Activated CD8-positive, alpha-beta T cell treated with anti-CD3 and anti-CD28 coated beads for 36 hours (primary cell): ENCODE results near the gene KCNK10. TPM values are rescaled to one million over a fixed set of nuclear protein-coding genes. Genes with fewer than 3 reads are reported as not detected.

Source experiments
- ATAC-seq: fragments of 200-7000 bp; cut with Tn5 transposase; one replicate; pipeline ENCODE4 v1.10.0; 2021; ENCODE audit warnings: mild to moderate bottlenecking, moderate library complexity
- CTCF ChIA-PET: fragments of 350-600 bp; sonication (Branson Sonifier 250); formaldehyde crosslinking; loops from one replicate; lab custom pipeline; 2021; ENCODE audit warnings: antibody characterized with exemption; lab: Charles Lee
- POLR2A ChIA-PET: fragments of 350-600 bp; sonication (Branson Sonifier 250); formaldehyde crosslinking; loops from one replicate; lab custom pipeline; 2021; ENCODE audit warnings: antibody characterized with exemption; lab: Charles Lee
- DNase-seq: peaks from one replicate; pipeline ENCODE4 v3.0.0-alpha.2; 2020
- H3K27ac Mint-ChIP-seq: one replicate; pipeline ENCODE4 v1.8.0; 2021; ENCODE audit warnings: mild to moderate bottlenecking, mixed read lengths
- H3K27me3 Mint-ChIP-seq: one replicate; pipeline ENCODE4 v1.8.0; 2021; ENCODE audit warnings: mixed read lengths
- H3K36me3 Mint-ChIP-seq: one replicate; pipeline ENCODE4 v1.8.0; 2021; ENCODE audit warnings: low read depth, mixed read lengths
- H3K4me1 Mint-ChIP-seq: one replicate; pipeline ENCODE4 v1.8.0; 2021; ENCODE audit warnings: low read depth, mixed read lengths
- H3K4me3 Mint-ChIP-seq: one replicate; pipeline ENCODE4 v1.8.0; 2021; ENCODE audit warnings: mild to moderate bottlenecking, moderate library complexity, mixed read lengths
- H3K9me3 Mint-ChIP-seq: one replicate; pipeline ENCODE4 v1.8.0; 2021; ENCODE audit warnings: mixed read lengths
- CTCF ChIP-seq: fragments of 200-600 bp; IDR thresholded peaks from one replicate; pipeline ENCODE4 v1.8.0; 2022; ENCODE audit warnings: antibody characterized with exemption, mild to moderate bottlenecking
- intact Hi-C: fragments of 100-400 bp; cut with micrococcal nuclease; formaldehyde crosslinking; loops from one replicate; pipeline ENCODE4 v1.10.0; 2022
- total RNA-seq, 2 experiments: library from RNA; stranded (reverse); gene quantifications; one replicate each; pipeline ENCODE4 v1.2.3, GENCODE V29; 2021

Gene KCNK10
- total RNA-seq, 2 experiments from 2014 or later: not detected

- no peaks in the 10 kb centered on the region for H3K36me3 Mint-ChIP-seq
- H3K27ac Mint-ChIP-seq: no peak overlapping the region
- peaks cover 3% of the 10 kb centered on the region for H3K4me1 Mint-ChIP-seq
- ChIA-PET CTCF (no interaction called here), POLR2A (no interaction called here)
- H3K9me3 Mint-ChIP-seq: no peaks in the 10 kb centered on the region
- intact Hi-C loops: no loop called here
- no peak for TF ChIP-seq CTCF
- H3K4me3 Mint-ChIP-seq: no peak overlapping the region
- peaks cover 45% of the 10 kb centered on the region for H3K27me3 Mint-ChIP-seq
- ATAC-seq (no peak), DNase-seq (no peak)
Observed at GRCh38 chr14:88325883-88326282, 2.8 kb upstream of the KCNK10 start.

GRCh38 chr14:88324930-88325329 is 1.9 kb upstream of the KCNK10 start:
- Mint-ChIP-seq H3K4me3 (no peak overlapping the region), H3K4me1 (peaks cover 3% of the 10 kb centered on the region), H3K27me3 (peaks cover 43% of the 10 kb centered on the region), H3K36me3 (no peaks in the 10 kb centered on the region), H3K27ac (no peak overlapping the region), H3K9me3 (no peaks in the 10 kb centered on the region)
- DNase-seq: no peak
- CTCF ChIA-PET: no interaction called here
- no peak for ATAC-seq
- POLR2A ChIA-PET: no interaction called here
- no peak for TF ChIP-seq CTCF
- intact Hi-C loops: no loop called here

DNA sequence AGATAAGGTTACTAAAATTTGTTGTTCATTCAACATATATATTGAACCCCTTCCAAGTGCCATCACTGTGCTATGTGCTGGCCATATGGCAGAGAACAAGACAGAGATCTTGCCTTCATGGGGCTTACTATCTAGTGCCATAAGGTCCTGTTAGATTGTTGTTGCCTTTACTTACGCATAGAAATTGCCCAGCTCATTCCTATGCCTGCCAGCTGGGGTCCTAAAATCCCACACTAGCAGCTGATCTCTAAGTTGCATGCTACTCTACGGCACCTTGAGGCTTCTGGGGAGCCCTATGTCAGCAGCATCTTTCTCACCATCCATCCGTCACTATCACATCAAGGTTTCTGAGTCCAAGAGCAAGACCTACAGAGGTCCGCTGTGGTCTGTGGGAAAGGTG is 1.4 kb upstream of the KCNK10 start:
- Mint-ChIP-seq H3K27me3 (peaks cover 43% of the 10 kb centered on the region), H3K27ac (no peak overlapping the region), H3K4me1 (peaks cover 3% of the 10 kb centered on the region), H3K4me3 (no peak overlapping the region), H3K9me3 (no peaks in the 10 kb centered on the region), H3K36me3 (no peaks in the 10 kb centered on the region)
- ChIA-PET POLR2A (no interaction called here), CTCF (no interaction called here)
- DNase-seq (no peak), ATAC-seq (no peak)
- intact Hi-C loops: no loop called here
- no peak for TF ChIP-seq CTCF

- peak; percentile 42 for ATAC-seq
- no peak for TF ChIP-seq CTCF
- ChIA-PET POLR2A (no interaction called here), CTCF (no interaction called here)
- peaks cover 43% of the 10 kb centered on the region for H3K27me3 Mint-ChIP-seq
- peak; percentile 32 for DNase-seq
- H3K36me3 Mint-ChIP-seq: no peaks in the 10 kb centered on the region
- no peaks in the 10 kb centered on the region for H3K9me3 Mint-ChIP-seq
- peak overlapping the region; percentile 51 for H3K4me3 Mint-ChIP-seq
- intact Hi-C loops: no loop called here
- H3K4me1 Mint-ChIP-seq: peaks cover 3% of the 10 kb centered on the region
- H3K27ac Mint-ChIP-seq: no peak overlapping the region
Observed at GRCh38 chr14:88323523-88324199, 592 bp upstream of the KCNK10 start.

GRCh38 chr14:88322504-88323085 is 474 bp downstream of the KCNK10 start:
- POLR2A ChIA-PET: no interaction called here
- no peaks in the 10 kb centered on the region for H3K9me3 Mint-ChIP-seq
- no peaks in the 10 kb centered on the region for H3K36me3 Mint-ChIP-seq
- CTCF ChIA-PET: no interaction called here
- peaks cover 39% of the 10 kb centered on the region for H3K27me3 Mint-ChIP-seq
- intact Hi-C loops: no loop called here
- H3K4me3 Mint-ChIP-seq: no peak overlapping the region
- ATAC-seq: no peak
- H3K27ac Mint-ChIP-seq: no peak overlapping the region
- no peak for TF ChIP-seq CTCF
- DNase-seq: no peak
- peaks cover 3% of the 10 kb centered on the region for H3K4me1 Mint-ChIP-seq
